A549 (cell line): Measurements from ENCODE around the gene PSORS1C1. TPM values are rescaled to one million over a fixed set of nuclear protein-coding genes. Genes with fewer than 3 reads are reported as not detected.

ENCODE experiments used
- ATAC-seq, 2 experiments: fragments of 200-7000 bp in 1 of 2; fragments of >200 bp in 1 of 2; cut with Nextera tagmentation in 1 of 2; cut with Tn5 transposase in 1 of 2; 3 replicates each; pipeline versions ENCODE4 v1.8.0 to v1.9.1; 2018 to 2020; ENCODE audit warnings: mild to moderate bottlenecking in 1 of 2, moderate library complexity in 1 of 2
- CTCF ChIA-PET: fragments of 300-600 bp; sonication (Branson Sonifier 250); formaldehyde crosslinking; extraction: SDS; loops from one replicate; lab custom pipeline; 2021; ENCODE audit warnings: antibody characterized with exemption, inconsistent platforms; lab: Yijun Ruan, JAX
- POLR2A ChIA-PET: fragments of 350-600 bp; formaldehyde crosslinking; extraction: SDS; loops from one replicate; lab custom pipeline; 2021; ENCODE audit warnings: antibody characterized with exemption, inconsistent platforms; lab: Yijun Ruan, JAX
- DNase-seq, 2 experiments: peaks; one replicate each; pipeline versions ENCODE4 v3.0.0 to v3.0.0-alpha.2; 2011 to 2016; ENCODE audit warnings: low read depth in 1 of 2, low spot score in 1 of 2
- FAIRE-seq: peaks from 2 replicates; lab custom pipeline; 2011; peaks lifted over from hg19 to GRCh38; lab: Jason Lieb, UNC
- H3K27ac ChIP-seq, 2 experiments: fragments of >200 bp; sonication (Bioruptor Twin); formaldehyde crosslinking; 3 replicates each; pipeline ENCODE4 v1.5.1; 2016 to 2017
- H3K4me1 ChIP-seq: fragments of >200 bp; sonication (Bioruptor Twin); formaldehyde crosslinking; 3 replicates; pipeline ENCODE4 v1.6.1; 2016
- H3K4me2 ChIP-seq: fragments of >200 bp; sonication (Bioruptor Twin); formaldehyde crosslinking; 3 replicates; pipeline ENCODE4 v1.6.1; 2016
- H3K4me3 ChIP-seq: fragments of >200 bp; sonication (Bioruptor Twin); formaldehyde crosslinking; 3 replicates; pipeline ENCODE4 v1.5.1; 2016
- H3K9me3 ChIP-seq: fragments of >200 bp; sonication (Bioruptor Twin); formaldehyde crosslinking; 3 replicates; pipeline ENCODE4 v1.6.1; 2016
- BHLHE40 ChIP-seq: IDR thresholded peaks from 2 replicates; pipeline ENCODE4 v1.6.1; 2012; ENCODE audit warnings: low read depth, low read length, inconsistent platforms
- CBX8 ChIP-seq: fragments of 200-600 bp; sonication (generic); IDR thresholded peaks from 2 replicates; pipeline ENCODE4 v1.6.1; 2016
- CHD2 ChIP-seq: fragments of 150-350 bp; IDR thresholded peaks from 2 replicates; pipeline ENCODE4 v1.6.1; 2014; ENCODE audit warnings: low read length; ENCODE audit not compliant: partially characterized antibody
- CHD4 ChIP-seq: fragments of 200-600 bp; sonication (generic); IDR thresholded peaks from 2 replicates; pipeline ENCODE4 v1.6.1; 2016; ENCODE audit warnings: antibody characterized with exemption, mild to moderate bottlenecking, borderline replicate concordance
- EHF ChIP-seq: fragments of 250-450 bp; sonication (Bioruptor Pico); IDR thresholded peaks from 2 replicates; pipeline ENCODE4 v1.5.0; 2020; ENCODE audit warnings: mild to moderate bottlenecking
- EHMT2 ChIP-seq: fragments of 200-600 bp; sonication (generic); IDR thresholded peaks from 2 replicates; pipeline ENCODE4 v1.6.1; 2016; ENCODE audit warnings: antibody characterized with exemption, low read depth, mild to moderate bottlenecking, moderate library complexity
- FOSL2 ChIP-seq, 2 experiments: fragments of 450-650 bp in 1 of 2; fragments of >200 bp in 1 of 2; sonication (Bioruptor Twin) in 1 of 2; formaldehyde crosslinking; IDR thresholded peaks; 2 replicates each; pipeline versions ENCODE4 v1.5.0 to v1.6.1; 2016 to 2020; ENCODE audit warnings: mild to moderate bottlenecking in 1 of 2, moderate library complexity in 1 of 2
- HEYL ChIP-seq: fragments of 250-450 bp; sonication (Bioruptor Pico); IDR thresholded peaks from 2 replicates; pipeline ENCODE4 v1.8.0; 2021; ENCODE audit warnings: mild to moderate bottlenecking, moderate library complexity
- HMGXB4 ChIP-seq: fragments of 250-450 bp; sonication (Bioruptor Pico); IDR thresholded peaks from 2 replicates; pipeline ENCODE4 v1.5.0; 2021; ENCODE audit warnings: mild to moderate bottlenecking, moderate library complexity, borderline replicate concordance
- JUN ChIP-seq, 2 experiments: fragments of >200 bp; sonication (Bioruptor Twin); formaldehyde crosslinking; IDR thresholded peaks; 2 replicates in 1 of 2; 3 replicates in 1 of 2; pipeline ENCODE4 v1.6.1; 2016 to 2017
- KDM1A ChIP-seq: fragments of 200-600 bp; sonication (generic); IDR thresholded peaks from 2 replicates; pipeline ENCODE4 v1.6.1; 2016; ENCODE audit warnings: low read depth, mild to moderate bottlenecking
- KDM5A ChIP-seq: fragments of 200-600 bp; sonication (generic); IDR thresholded peaks from 2 replicates; pipeline ENCODE4 v1.6.1; 2016; ENCODE audit warnings: antibody characterized with exemption, mild to moderate bottlenecking
- MAX ChIP-seq: IDR thresholded peaks from 2 replicates; pipeline ENCODE4 v1.6.1; 2012
- PHF8 ChIP-seq: fragments of 200-600 bp; sonication (generic); IDR thresholded peaks from 2 replicates; pipeline ENCODE4 v1.6.1; 2016; ENCODE audit warnings: low read depth, mild to moderate bottlenecking, antibody characterized with exemption, moderate library complexity, borderline replicate concordance
- RCOR1 ChIP-seq: fragments of 150-350 bp; IDR thresholded peaks from 2 replicates; pipeline ENCODE4 v1.6.1; 2014; ENCODE audit warnings: antibody characterized with exemption, low read length, low read depth
- RFX5 ChIP-seq: fragments of 450-650 bp; IDR thresholded peaks from 2 replicates; pipeline ENCODE4 v1.7.1; 2014; ENCODE audit warnings: antibody characterized with exemption, mild to moderate bottlenecking, moderate library complexity
- SMC3 ChIP-seq: fragments of >200 bp; sonication (Bioruptor Twin); formaldehyde crosslinking; IDR thresholded peaks from 3 replicates; pipeline ENCODE4 v1.6.1; 2018; ENCODE audit warnings: inconsistent platforms
- SREBF2 ChIP-seq: fragments of 450-650 bp; IDR thresholded peaks from 2 replicates; pipeline ENCODE4 v1.6.1; 2014; ENCODE audit warnings: mild to moderate bottlenecking, moderate library complexity
- TFCP2L1 ChIP-seq: fragments of 250-450 bp; sonication (Bioruptor Pico); IDR thresholded peaks from 2 replicates; pipeline ENCODE4 v1.5.0; 2021; ENCODE audit warnings: mild to moderate bottlenecking
- TP53 ChIP-seq: fragments of 250-450 bp; sonication (Bioruptor Pico); IDR thresholded peaks from 2 replicates; pipeline ENCODE4 v1.5.0; 2021; ENCODE audit warnings: mild to moderate bottlenecking, moderate library complexity
- ZFP36 ChIP-seq: fragments of 450-650 bp; IDR thresholded peaks from 2 replicates; pipeline ENCODE4 v1.6.1; 2014; ENCODE audit warnings: borderline replicate concordance; ENCODE audit not compliant: partially characterized antibody
- ZSCAN20 ChIP-seq: fragments of 250-450 bp; sonication (Bioruptor Pico); IDR thresholded peaks from 2 replicates; pipeline ENCODE4 v1.8.0; 2022; ENCODE audit warnings: mild to moderate bottlenecking, moderate library complexity
- WGBS: methylation state at CpG from one replicate; pipeline ENCODE4 v1.1.6; 2017; ENCODE audit errors: missing lambda C conversion rate; 5-methylcytosine and 5-hydroxymethylcytosine counted together
- polyA plus RNA-seq, 4 experiments: library from polyadenylated mRNA; depleted of rRNA in 3 of 4; stranded (reverse); fragments of >200 nt; fragmentation: RNase III in 1 of 4; extraction: RNeasy Plus Mini Kit Qiagen cat#74134 plus additional on column Dnase treatment in 1 of 4; gene quantifications; 2 replicates in 3 of 4; 3 replicates in 1 of 4; pipeline ENCODE4 v1.2.3, GENCODE V29; 2011 to 2017
- TF ChIP-seq, protein P1 (sequence below): fragments of 150-350 bp; IDR thresholded peaks from 2 replicates; pipeline ENCODE4 v1.6.1; 2014; ENCODE audit warnings: low read depth, mild to moderate bottlenecking, low read length
- TF ChIP-seq, protein P2 (sequence below): fragments of >200 bp; sonication (Bioruptor Twin); formaldehyde crosslinking; IDR thresholded peaks from 3 replicates; pipeline ENCODE4 v1.6.1; 2016
- TF ChIP-seq, protein P3 (sequence below): fragments of 450-650 bp; IDR thresholded peaks from 2 replicates; pipeline ENCODE4 v1.6.1; 2014; ENCODE audit warnings: antibody characterized with exemption

The PSORS1C1 gene
- polyA plus RNA-seq, 2 of the 4 experiments (the other 2 are of a cell fraction), result 2.3 to 4.3 TPM

- FAIRE-seq (no peak), DNase-seq (no peak), ATAC-seq (no peak)
- no peak within 1 kb of the TSS for H3K4me3 ChIP-seq
- ChIA-PET CTCF (interaction anchor here (0.6 to 5.1 kb wide), 10 partner anchors 8 to 411 kb away, joined by 3 to 70 read pairs (median 6); partner anchors contain the start of gene TCF19), POLR2A (no interaction called here)
- peak within 1 kb of the TSS; percentile 63 for H3K4me2 ChIP-seq
- TF ChIP-seq CHD2, result no peak
- no peak for TF ChIP-seq KDM1A
- no peak for TF ChIP-seq TP53 (CRISPR knock-in tag)
- TF ChIP-seq PHF8, result no peak
- no peak for TF ChIP-seq MAX
- TF ChIP-seq EHF (CRISPR knock-in tag), result no peak
- TF ChIP-seq HEYL (CRISPR knock-in tag), result no peak
- no peak for TF ChIP-seq SREBF2
- peaks cover 10% of the 10 kb centered on the region; the same call in 2 of the 3 replicates for H3K4me1 ChIP-seq
- H3K27ac ChIP-seq, result peak within 1 kb of the TSS; percentile 32 to 76; a peak in 4 of 6 replicates
- no peaks in the 10 kb centered on the region for H3K9me3 ChIP-seq
- 86% methylated on average over 4 of the region's 4 CpGs for WGBS
These were observed 24.4 kb downstream of the PSORS1C1 start, which contains the start of gene PSORS1C2 for GRCh38 chr6:31138982-31139381. Gene PSORS1C2 (minus strand): TSS chr6:31139066. CDS start chr6:31139026, 40 bp downstream.

GRCh38 chr6:31139599-31139998 lies 25.0 kb downstream of the PSORS1C1 start:
- ATAC-seq, result peak in 1 of 2 experiments; percentile 33; a peak in 3 of 6 replicates
- Histone ChIP-seq H3K4me3 (no peak overlapping the region), H3K27ac (0 out of 6 replicates have a peak overlapping the region, but pooled peaks of 1 of the 2 experiments have one; percentile 16), H3K4me2 (peak overlapping the region; percentile 14; the same call in 1 of the 3 replicates)
- CTCF ChIA-PET, result interaction anchor here (0.6 to 5.1 kb wide), 4 partner anchors 8 to 55 kb away, joined by 3 to 70 read pairs (median 8); no protein-coding TSS in a partner anchor
- TF ChIP-seq TFCP2L1 (CRISPR knock-in tag) (no peak), CHD4 (no peak)
- TF ChIP-seq, protein P1, sequence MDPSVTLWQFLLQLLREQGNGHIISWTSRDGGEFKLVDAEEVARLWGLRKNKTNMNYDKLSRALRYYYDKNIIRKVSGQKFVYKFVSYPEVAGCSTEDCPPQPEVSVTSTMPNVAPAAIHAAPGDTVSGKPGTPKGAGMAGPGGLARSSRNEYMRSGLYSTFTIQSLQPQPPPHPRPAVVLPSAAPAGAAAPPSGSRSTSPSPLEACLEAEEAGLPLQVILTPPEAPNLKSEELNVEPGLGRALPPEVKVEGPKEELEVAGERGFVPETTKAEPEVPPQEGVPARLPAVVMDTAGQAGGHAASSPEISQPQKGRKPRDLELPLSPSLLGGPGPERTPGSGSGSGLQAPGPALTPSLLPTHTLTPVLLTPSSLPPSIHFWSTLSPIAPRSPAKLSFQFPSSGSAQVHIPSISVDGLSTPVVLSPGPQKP, result no peak
- TF ChIP-seq, protein P2, sequence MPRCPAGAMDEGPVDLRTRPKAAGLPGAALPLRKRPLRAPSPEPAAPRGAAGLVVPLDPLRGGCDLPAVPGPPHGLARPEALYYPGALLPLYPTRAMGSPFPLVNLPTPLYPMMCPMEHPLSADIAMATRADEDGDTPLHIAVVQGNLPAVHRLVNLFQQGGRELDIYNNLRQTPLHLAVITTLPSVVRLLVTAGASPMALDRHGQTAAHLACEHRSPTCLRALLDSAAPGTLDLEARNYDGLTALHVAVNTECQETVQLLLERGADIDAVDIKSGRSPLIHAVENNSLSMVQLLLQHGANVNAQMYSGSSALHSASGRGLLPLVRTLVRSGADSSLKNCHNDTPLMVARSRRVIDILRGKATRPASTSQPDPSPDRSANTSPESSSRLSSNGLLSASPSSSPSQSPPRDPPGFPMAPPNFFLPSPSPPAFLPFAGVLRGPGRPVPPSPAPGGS, result no peak
- TF ChIP-seq, all 56 proteins: peak for 0
- WGBS, result 23% methylated on average over 4 of the region's 4 CpGs
- Histone ChIP-seq H3K4me1 (peaks cover 10% of the 10 kb centered on the region; the same call in 2 of the 3 replicates), H3K9me3 (no peaks in the 10 kb centered on the region)
- POLR2A ChIA-PET, result no interaction called here
- FAIRE-seq (no peak), DNase-seq (peak in 1 of 2 experiments; percentile 22)

- CTCF ChIA-PET, result interaction anchor here (1.2 to 5.1 kb wide), 4 partner anchors 10 to 226 kb away, joined by 5 to 70 read pairs (median 8); no protein-coding TSS in a partner anchor
- no peak for FAIRE-seq
These were observed 26.0 kb downstream of the PSORS1C1 start for GRCh38 chr6:31140643-31141042.

More at GRCh38 chr6:31140643-31141042, 26.0 kb downstream of the PSORS1C1 start:
- no peak overlapping the region for H3K27ac ChIP-seq
- H3K4me1 ChIP-seq, result peaks cover 10% of the 10 kb centered on the region; the same call in 2 of the 3 replicates
- H3K9me3 ChIP-seq, result no peaks in the 10 kb centered on the region
- H3K4me3 ChIP-seq, result no peak overlapping the region
- TF ChIP-seq, protein P2, result no peak
- TF ChIP-seq JUN (IDR thresholded peaks at IDR 0.05), result no peak
- TF ChIP-seq, protein P3, sequence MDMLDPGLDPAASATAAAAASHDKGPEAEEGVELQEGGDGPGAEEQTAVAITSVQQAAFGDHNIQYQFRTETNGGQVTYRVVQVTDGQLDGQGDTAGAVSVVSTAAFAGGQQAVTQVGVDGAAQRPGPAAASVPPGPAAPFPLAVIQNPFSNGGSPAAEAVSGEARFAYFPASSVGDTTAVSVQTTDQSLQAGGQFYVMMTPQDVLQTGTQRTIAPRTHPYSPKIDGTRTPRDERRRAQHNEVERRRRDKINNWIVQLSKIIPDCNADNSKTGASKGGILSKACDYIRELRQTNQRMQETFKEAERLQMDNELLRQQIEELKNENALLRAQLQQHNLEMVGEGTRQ, result no peak
- TF ChIP-seq ZFP36, result no peak
- no peak for TF ChIP-seq SMC3
- TF ChIP-seq FOSL2 (IDR thresholded peaks at IDR 0.05), result no peak
- no peak for TF ChIP-seq FOSL2 (CRISPR knock-in tag; IDR thresholded peaks at IDR 0.05)
- no peak for TF ChIP-seq ZSCAN20
- no peak for TF ChIP-seq RCOR1
- TF ChIP-seq SREBF2, result no peak
- TF ChIP-seq BHLHE40, result no peak
- TF ChIP-seq HMGXB4, result no peak
- TF ChIP-seq KDM5A, result no peak
- TF ChIP-seq CBX8, result no peak
- TF ChIP-seq EHMT2, result no peak
- no peak for TF ChIP-seq HEYL (CRISPR knock-in tag)
- TF ChIP-seq RFX5, result no peak
- H3K4me2 ChIP-seq, result no peak overlapping the region
- no peak for DNase-seq
- ATAC-seq, result no peak
- POLR2A ChIA-PET, result no interaction called here
- WGBS, result 73% methylated on average over 10 of the region's 15 CpGs
